HG03066 (cell line): ENCODE measurements around the gene GAGE13.
"Not testable (repeated sequence)": the region's sequence is repeated elsewhere in the genome, so short reads cannot be mapped to it uniquely, and the experiment has no call there.

Experiments
- ATAC-seq: cut with Tn5 transposase; IDR thresholded peaks from one replicate; pipeline ENCODE4 v1.9.1; 2021; ENCODE audit warnings: low read depth; ENCODE audit not compliant: unreplicated experiment

Gene GAGE13, protein sequence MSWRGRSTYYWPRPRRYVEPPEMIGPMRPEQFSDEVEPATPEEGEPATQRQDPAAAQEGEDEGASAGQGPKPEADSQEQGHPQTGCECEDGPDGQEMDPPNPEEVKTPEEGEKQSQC

DNA sequence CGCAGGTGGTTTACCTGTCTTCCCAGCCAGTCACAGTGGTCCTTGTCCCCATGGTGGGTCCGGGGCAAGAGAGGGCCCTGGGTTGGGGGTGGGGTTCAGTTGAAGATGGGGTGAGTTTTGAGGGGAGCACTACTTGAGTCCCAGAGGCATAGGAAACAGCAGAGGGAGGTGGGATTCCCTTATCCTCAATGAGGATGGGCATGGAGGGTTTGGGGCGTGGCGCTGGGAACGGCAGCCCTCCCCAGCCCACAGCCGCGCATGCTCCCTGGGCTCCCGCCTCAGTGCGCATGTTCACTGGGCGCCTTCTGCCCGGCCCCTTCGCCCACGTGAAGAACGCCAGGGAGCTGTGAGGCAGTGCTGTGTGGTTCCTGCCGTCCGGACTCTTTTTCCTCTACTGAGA, at the start of gene GAGE13:
Gene GAGE13 (plus strand): TSS at position 301 of the 400 bp plus-strand sequence. CDS start 1,156 bp downstream, outside the sequence.
- not testable (repeated sequence) for ATAC-seq

DNA sequence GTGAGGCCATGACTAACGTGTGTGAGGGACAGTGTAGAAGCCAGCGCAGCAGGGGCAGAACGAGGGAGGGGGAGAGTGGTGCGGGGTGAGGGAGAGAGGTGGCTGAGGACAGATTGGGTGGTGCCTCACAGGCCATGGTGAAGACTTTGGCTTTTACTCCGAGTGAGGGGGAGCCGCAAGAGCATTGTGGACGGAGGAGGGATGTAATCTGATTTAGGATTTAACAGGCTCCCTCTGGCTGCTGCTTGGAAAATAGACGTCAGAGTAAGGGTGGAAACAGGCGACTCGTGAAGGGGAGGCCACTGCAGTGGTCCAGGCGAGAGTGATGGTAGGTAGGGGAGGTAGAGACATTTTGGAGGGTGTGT, 48.8 kb upstream of the GAGE13 start:
- no peak for ATAC-seq

DNA sequence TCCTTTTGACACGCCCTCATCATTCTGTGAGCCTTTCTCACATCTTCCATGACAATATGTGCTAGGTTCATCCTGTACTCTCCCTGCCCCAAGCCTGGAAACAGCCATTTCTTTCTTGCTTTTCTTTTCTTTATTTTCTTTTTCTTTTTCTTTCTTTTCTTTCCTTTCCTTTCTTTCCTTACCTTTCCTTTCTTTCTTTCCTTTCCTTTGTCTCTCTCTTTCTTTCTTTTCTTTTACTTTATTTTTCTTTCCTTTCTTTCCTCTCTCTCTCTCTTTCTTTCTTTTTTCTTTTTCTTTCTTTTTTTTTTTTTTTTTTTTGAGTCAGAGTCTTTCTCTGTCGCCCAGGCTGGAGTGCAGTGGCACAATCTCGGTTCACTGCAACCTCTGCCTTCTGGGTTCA, 47.2 kb upstream of the GAGE13 start:
- no peak for ATAC-seq

DNA sequence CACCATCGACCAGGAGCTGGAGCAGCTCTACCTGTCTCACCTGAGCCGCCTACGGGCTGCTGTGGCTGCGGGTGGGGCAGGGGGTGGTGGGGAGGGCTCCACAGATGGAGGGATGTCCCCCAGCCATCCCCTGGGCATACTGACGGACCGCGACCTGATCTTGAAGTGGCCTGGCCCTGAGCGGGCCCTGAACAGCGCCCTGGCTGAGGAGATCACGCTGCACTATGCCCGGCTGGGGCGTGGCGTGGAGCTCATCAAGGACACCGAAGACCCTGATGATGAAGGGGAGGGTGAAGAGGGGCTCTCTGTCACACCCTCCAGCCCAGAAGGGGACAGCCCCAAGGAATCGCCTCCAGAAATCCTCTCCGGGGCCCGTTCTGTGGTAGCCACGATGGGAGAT, 45.2 kb upstream of the GAGE13 start:
- ATAC-seq, result no peak

DNA sequence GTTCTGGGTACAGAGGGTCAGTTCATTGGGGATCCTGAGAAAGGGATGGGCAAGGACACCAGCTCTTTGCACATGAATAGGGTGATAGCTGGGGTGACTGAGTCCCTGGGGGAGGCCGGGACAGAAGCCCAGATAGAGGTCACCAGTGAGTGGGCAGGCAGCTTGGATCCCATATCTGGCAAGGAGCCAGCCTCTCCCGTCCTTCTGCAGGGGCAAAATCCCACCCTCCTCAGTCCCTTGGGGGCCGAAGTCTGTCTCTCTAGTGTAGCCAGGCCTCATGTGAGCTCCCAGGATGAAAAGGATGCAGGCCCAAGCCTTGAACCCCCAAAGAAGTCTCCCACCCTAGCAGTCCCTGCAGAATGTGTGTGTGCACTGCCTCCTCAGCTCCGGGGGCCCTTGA, 44.8 kb upstream of the GAGE13 start:
- no peak for ATAC-seq

DNA sequence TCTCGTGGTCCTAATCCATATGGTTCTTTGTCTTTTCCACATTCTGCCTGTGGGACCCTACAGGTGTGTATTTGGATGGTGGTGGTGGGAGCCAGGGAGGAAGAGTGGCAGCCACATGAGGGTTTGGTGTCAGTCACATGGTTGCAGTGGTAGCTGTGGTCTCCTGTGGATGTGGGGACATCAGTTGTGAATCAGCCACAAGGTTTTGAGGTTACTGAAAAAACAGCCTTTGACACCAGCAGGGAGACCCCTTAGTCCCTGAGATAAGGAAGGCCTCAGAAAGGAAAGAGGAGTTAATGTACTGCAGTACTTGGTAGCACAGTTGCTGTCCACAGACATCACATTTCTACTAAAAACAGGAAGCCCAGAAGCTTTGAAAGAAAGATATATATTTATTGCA, 43.7 kb upstream of the GAGE13 start:
- ATAC-seq, result no peak

GRCh38 chrX:49290215-49290614, 41.2 kb upstream of the GAGE13 start:
- ATAC-seq, result no peak

- no peak for ATAC-seq
Observed at GRCh38 chrX:49291615-49292337, 39.6 kb upstream of the GAGE13 start.

DNA sequence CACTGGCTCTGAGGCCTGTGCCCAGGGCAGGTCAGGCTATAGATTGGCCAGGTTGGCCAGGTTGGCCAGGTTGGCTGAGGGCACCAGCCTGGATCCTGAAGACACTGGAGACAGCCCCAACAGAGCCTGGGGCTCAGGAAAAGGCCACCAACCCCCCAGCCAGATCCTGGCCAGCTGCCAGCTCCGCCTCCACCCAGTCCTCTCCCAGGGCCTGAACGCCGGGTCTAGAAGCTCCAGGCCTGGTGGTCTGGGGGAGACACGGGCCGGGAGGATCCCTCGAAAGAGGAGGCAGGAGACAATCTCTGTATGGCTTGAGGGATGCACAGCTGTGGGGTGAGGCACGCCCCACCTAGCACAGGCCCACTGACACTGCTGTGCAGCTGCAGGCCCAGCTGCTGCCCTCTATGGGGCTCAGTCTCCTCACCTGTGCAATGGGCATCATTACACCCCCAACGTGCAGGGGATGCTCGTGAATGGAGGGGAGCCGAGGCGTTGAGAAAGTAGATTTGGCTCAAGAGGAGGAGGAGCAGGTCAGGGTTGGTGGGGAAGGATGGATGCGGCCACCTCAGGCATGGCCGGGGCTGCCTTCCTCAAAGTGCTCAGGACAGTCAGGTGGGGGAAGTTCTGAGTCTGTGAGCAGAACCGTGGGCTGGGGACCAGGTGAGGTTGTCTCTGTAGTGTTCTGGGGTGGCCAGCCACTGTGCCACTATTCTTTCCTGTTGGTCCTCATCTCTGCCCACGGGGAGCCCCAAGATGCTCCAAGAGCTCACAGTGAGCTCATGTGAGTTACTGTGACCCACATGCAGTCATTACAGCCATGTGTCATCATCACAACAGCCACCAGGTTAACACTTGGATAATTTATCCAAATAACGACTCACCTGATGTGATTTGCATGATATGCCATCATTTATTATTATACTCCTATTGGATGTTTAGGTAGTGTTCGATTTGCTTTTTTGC, 38.7 kb upstream of the GAGE13 start:
- ATAC-seq, result no peak

DNA sequence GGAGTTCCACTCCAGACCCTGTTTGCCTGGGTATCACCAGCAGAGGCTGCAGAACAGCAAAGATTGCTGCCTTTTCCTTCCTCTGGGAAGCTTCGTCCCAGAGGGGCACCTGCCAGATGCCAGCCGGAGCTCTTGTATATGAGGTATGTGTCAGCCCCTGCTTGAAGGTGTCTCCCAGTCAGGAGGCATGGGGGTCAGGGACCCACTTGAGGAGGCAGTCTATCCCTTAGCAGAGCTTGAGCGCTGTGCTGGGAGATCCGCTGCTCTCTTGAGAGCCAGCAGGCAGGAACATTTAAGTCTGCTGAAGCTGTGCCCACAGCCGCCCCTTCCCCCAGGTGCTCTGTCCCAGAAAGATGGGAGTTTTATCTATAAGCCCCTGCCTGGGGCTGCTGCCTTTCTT, 32.1 kb upstream of the GAGE13 start:
- ATAC-seq, result not testable (repeated sequence)

DNA sequence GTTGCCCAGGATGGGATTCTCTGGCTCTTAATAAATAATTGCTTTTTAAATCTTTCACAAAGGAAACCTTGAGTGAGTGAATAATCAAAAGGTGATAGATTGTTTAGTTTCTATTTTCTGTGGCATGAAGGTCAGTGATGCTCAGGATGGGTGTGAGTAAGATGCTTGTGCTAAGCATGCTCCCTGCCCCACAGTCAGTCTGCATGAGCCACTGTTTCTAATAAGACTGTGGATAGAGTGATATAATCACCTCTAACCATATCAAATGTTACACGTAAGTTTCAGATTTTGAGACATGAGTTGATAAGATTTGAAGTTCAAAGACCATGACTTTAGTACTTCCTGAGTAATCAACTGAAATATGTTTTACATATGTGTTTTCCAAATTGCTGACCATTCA, 30.7 kb upstream of the GAGE13 start:
- no peak for ATAC-seq

DNA sequence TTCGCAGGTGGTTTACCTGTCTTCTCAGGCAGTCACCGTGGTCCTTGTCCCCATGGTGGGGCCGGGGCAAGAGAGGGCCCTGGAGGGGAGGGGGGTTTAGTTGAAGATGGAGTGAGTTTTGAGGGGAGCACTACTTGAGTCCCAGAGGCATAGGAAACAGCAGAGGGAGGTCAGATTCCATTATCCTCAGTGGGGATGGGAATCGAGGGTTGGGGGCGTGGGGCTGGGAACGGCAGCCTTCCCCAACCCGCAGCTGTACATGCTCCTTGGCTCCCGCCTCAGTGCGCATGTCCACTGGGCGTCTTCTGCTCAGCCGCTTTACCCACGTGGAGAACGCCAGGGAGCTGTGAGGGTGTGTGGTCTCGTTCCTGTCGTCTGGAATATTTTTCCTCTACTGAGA, 28.0 kb upstream of the GAGE13 start, which contains the start of gene GAGE10:
Gene GAGE10 (plus strand): TSS at position 301 of the 400 bp plus-strand sequence. CDS start 1,214 bp downstream, outside the sequence.
- ATAC-seq, result no peak

- ATAC-seq, result not testable (repeated sequence)
Observed at GRCh38 chrX:49307775-49308174, 23.6 kb upstream of the GAGE13 start.

DNA sequence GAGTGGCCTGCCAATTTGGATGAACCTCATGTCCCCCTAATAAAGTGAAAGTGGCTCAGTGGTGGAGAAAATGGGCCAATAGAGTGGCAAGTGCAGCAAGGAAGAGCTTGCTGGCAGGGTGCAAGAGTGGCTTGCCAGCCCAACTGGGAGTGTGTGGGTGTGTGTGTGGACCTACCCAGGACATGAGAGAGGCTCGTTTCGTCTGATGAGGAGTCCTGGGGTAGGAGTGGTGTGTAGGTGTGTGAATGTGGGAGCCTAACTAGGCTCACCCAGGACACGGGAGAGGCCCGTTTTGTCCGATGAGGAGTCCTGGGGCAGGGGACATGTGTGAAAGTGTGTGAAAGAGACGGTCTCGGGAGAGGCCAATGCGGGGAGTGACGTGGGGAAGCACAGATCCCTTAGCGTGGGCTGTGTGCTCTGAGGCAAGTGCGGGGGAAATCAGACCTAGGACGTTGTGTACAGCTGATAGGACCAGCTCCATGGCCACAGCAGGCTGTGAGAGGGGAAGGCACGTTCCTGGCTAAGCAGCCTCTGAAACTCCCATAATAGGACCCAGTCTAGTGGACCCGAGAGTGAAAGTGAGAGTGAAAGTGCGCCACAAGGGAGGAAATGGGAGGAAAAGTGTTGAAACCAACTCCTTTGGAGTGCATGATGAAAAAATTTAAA, 22.6 kb upstream of the GAGE13 start:
- no peak for ATAC-seq

- no peak for ATAC-seq
Observed at GRCh38 chrX:49309401-49309981, 21.9 kb upstream of the GAGE13 start.

DNA sequence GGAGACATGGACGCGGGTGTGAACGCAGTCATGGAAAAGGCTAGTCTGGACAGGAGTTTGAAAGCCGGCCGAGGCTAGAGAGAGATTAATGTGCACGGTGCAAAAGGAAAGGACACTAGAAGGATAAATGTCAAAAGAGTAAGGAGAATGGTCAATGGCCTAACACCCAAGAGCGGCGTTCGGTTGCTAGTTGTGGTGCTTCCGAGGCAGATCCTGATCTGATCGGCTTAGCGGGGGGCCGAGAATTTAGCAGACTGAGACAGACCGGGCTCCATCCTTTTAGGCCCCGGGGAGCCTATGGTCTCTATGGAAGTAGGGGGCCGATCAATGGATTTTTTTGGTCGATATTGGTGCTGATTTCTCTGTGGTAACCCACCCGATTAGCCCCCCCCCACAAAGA, 21.0 kb upstream of the GAGE13 start:
- no peak for ATAC-seq

- no peak for ATAC-seq
Observed at GRCh38 chrX:49312176-49312575, 19.2 kb upstream of the GAGE13 start.

- no peak for ATAC-seq
Observed at GRCh38 chrX:49316085-49316484, 15.3 kb upstream of the GAGE13 start.

DNA sequence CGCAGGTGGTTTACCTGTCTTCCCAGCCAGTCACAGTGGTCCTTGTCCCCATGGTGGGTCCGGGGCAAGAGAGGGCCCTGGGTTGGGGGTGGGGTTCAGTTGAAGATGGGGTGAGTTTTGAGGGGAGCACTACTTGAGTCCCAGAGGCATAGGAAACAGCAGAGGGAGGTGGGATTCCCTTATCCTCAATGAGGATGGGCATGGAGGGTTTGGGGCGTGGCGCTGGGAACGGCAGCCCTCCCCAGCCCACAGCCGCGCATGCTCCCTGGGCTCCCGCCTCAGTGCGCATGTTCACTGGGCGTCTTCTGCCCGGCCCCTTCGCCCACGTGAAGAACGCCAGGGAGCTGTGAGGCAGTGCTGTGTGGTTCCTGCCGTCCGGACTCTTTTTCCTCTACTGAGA, 9.6 kb upstream of the GAGE13 start, which contains the start of gene GAGE12J:
Gene GAGE12J (plus strand): TSS at position 301 of the 400 bp plus-strand sequence. CDS start 1,157 bp downstream, outside the sequence.
- not testable (repeated sequence) for ATAC-seq

GRCh38 chrX:49322266-49322665, 9.1 kb upstream of the GAGE13 start:
- ATAC-seq, result not testable (repeated sequence)
